Measurements from ENCODE around the gene VPS18. TPM values are rescaled to one million over a fixed set of nuclear protein-coding genes. Genes with fewer than 3 reads are reported as not detected.
A peak's percentile ranks its signal among the peaks of the same experiment; 100 is the strongest.

Gene VPS18
- total RNA-seq, 1 donor from 2014 or later, result 26.2 TPM

GRCh38 chr15:40944510-40945296, 50.5 kb downstream of the VPS18 start:
- ATAC-seq (ENCODE audit: low read depth), result no peak
- H3K36me3 Mint-ChIP-seq (ENCODE audit: low read depth), result no peaks in the 10 kb centered on the region
- no peaks in the 10 kb centered on the region for H3K9me3 Mint-ChIP-seq
- DNase-seq, result no peak
- H3K4me1 Mint-ChIP-seq, result peaks cover 33% of the 10 kb centered on the region
- H3K27ac Mint-ChIP-seq, result no peak overlapping the region
- intact Hi-C loops (cut with micrococcal nuclease), result loop anchor here (5.0 kb wide), 1 partner anchor 68 kb away; no protein-coding TSS in a partner anchor
- no peak overlapping the region for H3K4me3 Mint-ChIP-seq
- H3K27me3 Mint-ChIP-seq, result peaks cover 12% of the 10 kb centered on the region
- CTCF ChIA-PET, result interaction anchor here (0.9 to 1.8 kb wide), 2 partner anchors 8 to 41 kb away, joined by 3 to 4 read pairs; partner anchors contain the start of gene CHAC1
- no peak for TF ChIP-seq CTCF (IDR thresholded peaks at IDR 0.05)
- POLR2A ChIA-PET, result interaction anchor here (4.9 kb wide), 1 partner anchor 8 kb away, joined by 78 read pairs; the partner anchor contains the start of gene CHAC1

GRCh38 chr15:40948706-40949473, 54.6 kb downstream of the VPS18 start:
- no peak for TF ChIP-seq CTCF (IDR thresholded peaks at IDR 0.05)
- H3K27me3 Mint-ChIP-seq, result peaks cover 14% of the 10 kb centered on the region
- ChIA-PET POLR2A (no interaction called here), CTCF (no interaction called here)
- H3K4me3 Mint-ChIP-seq, result no peak overlapping the region
- intact Hi-C loops (cut with micrococcal nuclease), result no loop called here
- no peak for ATAC-seq (ENCODE audit: low read depth)
- peaks cover 4% of the 10 kb centered on the region for H3K36me3 Mint-ChIP-seq (ENCODE audit: low read depth)
- peaks cover 19% of the 10 kb centered on the region for H3K4me1 Mint-ChIP-seq
- no peak overlapping the region for H3K27ac Mint-ChIP-seq
- H3K9me3 Mint-ChIP-seq, result no peaks in the 10 kb centered on the region
- DNase-seq, result no peak

- DNase-seq (no peak), ATAC-seq (ENCODE audit: low read depth) (no peak)
- intact Hi-C loops (cut with micrococcal nuclease), result loop anchor here (5.0 kb wide), 2 partner anchors 102 to 357 kb away; partner anchors contain the start of gene KNL1
- H3K27ac Mint-ChIP-seq, result no peak overlapping the region
- ChIA-PET POLR2A (no interaction called here), CTCF (no interaction called here)
- TF ChIP-seq CTCF (IDR thresholded peaks at IDR 0.05), result no peak
- no peak overlapping the region for H3K4me3 Mint-ChIP-seq
- peaks cover 14% of the 10 kb centered on the region for H3K27me3 Mint-ChIP-seq
- peaks cover 26% of the 10 kb centered on the region for H3K4me1 Mint-ChIP-seq
- H3K36me3 Mint-ChIP-seq (ENCODE audit: low read depth), result peaks cover 13% of the 10 kb centered on the region
- H3K9me3 Mint-ChIP-seq, result no peaks in the 10 kb centered on the region
These were observed 55.5 kb downstream of the VPS18 start for GRCh38 chr15:40949756-40950207.

- Mint-ChIP-seq H3K4me3 (peak overlapping the region; percentile 93), H3K36me3 (ENCODE audit: low read depth) (peaks cover 31% of the 10 kb centered on the region), H3K27me3 (peaks cover 10% of the 10 kb centered on the region), H3K4me1 (peaks cover 23% of the 10 kb centered on the region), H3K9me3 (no peaks in the 10 kb centered on the region), H3K27ac (peak overlapping the region; percentile 50)
- intact Hi-C loops (cut with micrococcal nuclease), result loop anchor here (2.0 to 5.0 kb wide), 4 partner anchors 23 to 359 kb away; partner anchors contain the start of genes DLL4, INO80 and KNL1
- TF ChIP-seq CTCF (IDR thresholded peaks at IDR 0.05), result no peak
- ChIA-PET CTCF (interaction anchor here (1.3 to 1.5 kb wide), 2 partner anchors 10 to 45 kb away, joined by 4 to 5 read pairs; no protein-coding TSS in a partner anchor), POLR2A (interaction anchor here (0.6 to 3.7 kb wide), 5 partner anchors 10 to 709 kb away, joined by 3 to 78 read pairs (median 4); partner anchors contain the start of gene MGA)
- no peak for DNase-seq
- ATAC-seq (ENCODE audit: low read depth), result no peak
These were observed 57.5 kb downstream of the VPS18 start for GRCh38 chr15:40951764-40952163.

Data from activated B cell treated with CpG ODN at 0.5 μM for 24 hours (primary cell).